Activated T-cell treated with anti-CD3 and anti-CD28 coated beads for 48 hours (primary cell): ENCODE data around the gene CCDC88A.

Experiments used
- DNase-seq: peaks from one replicate; pipeline ENCODE4 v3.0.0-alpha.2; 2020; ENCODE audit warnings: low read depth

The CCDC88A gene

DNA sequence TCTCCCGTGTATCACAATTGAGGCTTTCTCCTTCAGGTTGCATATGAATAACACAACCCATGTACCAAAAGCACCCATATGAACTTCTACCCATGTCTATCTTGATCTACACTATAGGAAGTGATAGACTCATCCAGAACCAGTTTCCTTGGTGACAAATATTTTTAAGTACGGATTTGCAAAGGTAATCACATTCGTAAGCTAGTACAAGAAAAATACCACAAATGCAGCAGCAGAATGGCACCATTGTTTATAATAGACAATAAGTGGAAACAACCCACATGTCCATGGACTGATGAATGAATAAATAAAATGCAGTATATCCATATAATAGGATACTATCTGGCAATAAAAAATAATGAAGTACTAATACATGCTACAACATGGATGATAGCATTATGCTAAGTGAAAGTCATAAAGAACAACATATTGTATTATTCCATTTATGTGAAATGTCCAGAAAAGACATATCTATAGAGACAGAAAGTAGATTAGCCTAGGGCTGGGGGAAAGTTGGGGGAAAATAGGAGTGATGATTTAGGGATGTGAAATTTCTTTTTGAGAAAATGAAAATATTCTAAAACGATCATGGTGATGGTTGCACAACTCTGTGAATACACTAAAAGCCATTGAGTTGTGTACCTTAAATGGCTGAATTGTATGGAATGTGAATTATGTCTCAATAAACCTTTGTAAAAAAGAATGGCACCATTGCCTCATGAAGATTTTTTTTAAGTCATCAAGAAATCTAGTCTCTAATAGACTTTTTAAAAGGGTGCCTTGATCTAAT is 3.4 kb upstream of the CCDC88A start:
- DNase-seq: no peak

DNA sequence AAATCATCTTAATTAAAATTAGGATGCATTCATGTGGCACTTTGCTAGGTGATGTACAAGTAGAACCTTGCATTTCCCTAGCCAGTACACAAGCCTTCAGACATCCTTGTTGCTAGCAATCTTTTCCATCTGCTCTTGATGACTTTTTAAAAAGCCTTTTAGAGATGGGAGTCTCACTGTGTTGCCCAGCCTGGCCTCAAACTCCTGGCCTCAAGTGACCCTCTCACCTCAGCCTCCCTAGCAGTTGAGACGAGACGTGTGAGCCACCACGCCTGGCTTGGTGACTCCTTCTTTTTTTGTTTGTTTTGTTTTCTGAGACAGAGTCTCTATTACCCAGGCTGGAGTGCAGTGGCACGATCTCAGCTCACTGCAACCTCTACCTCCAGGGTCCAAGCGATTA is 1.7 kb upstream of the CCDC88A start:
- no peak for DNase-seq

DNA sequence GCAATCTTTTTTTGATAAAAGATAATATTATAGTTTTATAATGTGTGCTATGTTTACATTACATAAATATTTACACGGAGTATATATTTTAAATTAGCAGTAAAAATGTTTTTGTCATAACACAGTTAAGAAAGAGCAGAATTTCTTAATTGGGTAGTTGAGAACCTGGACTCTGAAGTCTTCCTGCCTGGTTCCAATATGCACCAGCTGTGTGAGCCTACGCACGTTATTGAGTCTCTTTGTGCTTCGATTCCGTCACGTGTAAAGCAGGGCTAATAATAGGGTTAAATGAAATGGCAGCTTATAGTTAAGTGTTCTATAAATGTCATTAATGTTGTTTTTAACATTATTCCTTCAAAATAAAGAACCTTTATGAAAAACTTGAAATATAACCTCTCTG is 1.2 kb upstream of the CCDC88A start:
- no peak for DNase-seq

DNA sequence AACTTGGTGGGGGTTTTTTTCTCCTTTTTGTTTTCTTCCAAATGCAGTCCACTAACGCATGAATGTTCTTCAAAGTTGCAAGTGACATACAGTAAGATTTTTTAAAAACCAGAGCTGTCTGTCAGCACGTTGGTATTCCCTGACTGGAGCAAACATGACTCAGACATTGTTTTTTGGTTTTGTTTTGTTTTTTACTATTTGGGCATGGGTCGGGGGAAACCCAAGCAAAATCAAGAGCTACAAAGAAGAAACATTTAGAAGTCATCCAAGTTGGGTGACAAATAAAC is 726 bp upstream of the CCDC88A start:
- no peak for DNase-seq

DNA sequence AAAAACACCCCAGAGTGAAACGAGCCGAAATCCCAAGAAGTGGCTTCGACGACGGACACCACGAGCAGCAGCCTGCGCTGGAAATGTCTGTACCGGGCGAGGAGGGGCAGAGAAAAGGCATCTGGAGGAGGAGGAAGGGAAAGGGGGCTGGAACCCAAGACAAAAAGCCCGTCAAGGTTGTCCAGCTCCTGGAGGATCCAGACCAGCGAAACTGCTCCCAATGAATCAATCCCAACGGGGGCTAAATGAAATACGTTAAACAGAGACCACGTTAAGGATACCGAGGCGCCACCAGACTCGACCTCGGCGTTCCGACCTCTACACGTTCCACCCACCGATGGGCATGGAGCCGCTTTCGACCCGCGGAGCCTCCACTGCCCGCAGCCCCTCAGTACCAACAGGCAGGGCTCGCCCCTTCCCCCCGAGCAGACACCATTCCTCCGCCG is 400 bp downstream of the CCDC88A start:
- DNase-seq: peak; percentile 19

DNA sequence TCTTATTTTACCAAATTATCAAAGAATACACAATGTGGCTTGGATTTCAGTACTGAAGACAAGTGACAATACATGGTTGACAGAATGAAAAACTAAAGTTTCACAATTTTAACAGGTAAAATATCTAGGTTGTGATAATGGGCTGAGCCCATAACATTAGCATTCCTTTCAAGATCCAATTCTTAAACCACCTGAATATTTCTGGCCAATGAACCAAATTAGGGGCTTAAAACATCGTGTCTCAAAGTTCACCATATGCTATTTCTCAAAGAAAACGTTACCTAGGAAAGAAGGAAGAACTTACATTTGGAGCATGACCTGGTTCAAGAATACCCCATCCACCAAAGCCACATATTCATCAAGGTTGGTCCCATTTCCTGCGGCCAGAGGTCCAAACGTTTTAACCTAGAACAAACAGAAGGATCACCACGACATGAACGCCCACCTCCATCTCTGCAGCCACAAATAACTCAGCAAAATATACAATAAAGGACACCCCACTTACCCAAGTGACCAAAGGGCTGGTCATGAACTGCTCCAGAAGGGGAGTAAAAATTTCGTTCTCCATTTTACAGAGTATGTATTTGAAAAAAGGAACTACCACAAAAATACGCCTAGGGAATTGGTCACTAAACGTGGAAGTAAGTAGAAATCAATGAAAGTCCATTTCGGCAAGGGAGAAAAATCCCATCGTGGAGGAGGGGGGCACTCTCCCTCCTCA is 984 bp downstream of the CCDC88A start:
- no peak for DNase-seq

DNA sequence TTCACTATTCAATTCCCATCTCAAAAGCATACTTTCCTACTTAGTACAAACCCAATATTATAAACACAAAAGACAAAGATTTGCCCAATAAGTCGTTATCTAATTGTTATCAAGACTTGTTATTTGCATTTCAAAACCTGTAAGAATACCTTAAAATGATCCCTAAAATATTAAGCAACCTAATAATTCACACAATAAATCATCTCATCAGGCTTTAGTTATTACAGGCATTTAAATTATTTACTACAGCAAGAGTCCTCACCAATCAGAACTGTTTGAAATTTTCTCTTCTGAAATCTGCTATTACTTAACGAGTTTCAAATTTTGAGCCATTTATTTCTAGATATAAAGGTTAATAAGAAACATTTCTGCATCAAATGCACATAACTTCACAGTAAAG is 1.6 kb downstream of the CCDC88A start:
- no peak for DNase-seq

DNA sequence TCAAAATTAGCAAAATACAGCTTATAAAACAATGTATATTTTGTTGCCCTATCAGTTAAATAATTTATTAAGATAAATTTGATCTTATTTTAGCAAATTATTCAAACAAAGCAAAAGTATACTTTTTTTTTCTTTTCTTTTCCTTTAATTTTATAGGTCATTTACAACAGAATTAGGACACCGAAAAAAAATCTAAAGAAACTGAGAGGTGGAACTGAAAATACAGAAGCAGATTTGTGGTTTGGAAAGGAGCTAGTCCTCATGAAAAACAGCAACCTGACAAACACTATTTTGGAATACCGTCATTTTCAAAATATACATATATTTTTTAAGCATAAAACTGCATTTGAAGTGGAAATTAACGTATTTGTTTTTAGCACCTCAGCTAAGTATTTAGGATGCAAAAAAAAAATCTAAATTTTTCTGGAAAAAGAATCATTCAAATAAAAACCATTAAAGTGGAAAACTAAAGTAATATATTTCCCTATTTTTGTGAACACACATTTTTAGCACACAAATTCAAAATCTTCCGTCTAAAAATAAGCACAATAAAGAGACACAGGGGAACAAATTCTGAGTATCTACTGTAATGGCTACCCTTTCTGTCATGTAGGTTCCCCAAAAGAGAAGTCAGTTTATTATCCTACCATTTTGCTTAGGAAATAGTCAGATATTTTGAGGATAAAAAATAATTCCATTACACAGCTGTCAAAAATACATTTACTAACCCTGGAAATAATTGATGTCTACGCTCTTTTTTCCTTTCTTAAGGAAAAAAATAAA is 2.7 kb downstream of the CCDC88A start:
- no peak for DNase-seq

DNA sequence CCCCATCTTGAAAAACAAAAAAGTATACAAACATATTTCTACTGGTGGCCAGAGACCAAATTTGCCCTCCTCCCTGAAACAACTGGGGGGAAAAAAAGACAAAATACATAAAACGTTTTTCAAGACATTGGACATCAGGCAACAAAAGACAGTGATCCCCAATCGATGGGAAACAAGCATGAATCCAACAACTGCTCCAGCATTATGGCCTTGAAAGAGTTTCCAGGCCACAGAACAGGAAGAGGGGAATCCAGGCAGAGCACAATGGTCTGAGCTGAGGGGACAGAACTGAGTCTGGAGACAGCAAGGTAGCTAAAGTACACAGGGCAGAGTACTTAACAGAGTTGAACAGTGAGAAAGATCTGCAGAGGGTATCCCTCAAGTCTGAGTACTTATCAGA is 4.4 kb downstream of the CCDC88A start:
- no peak for DNase-seq

DNA sequence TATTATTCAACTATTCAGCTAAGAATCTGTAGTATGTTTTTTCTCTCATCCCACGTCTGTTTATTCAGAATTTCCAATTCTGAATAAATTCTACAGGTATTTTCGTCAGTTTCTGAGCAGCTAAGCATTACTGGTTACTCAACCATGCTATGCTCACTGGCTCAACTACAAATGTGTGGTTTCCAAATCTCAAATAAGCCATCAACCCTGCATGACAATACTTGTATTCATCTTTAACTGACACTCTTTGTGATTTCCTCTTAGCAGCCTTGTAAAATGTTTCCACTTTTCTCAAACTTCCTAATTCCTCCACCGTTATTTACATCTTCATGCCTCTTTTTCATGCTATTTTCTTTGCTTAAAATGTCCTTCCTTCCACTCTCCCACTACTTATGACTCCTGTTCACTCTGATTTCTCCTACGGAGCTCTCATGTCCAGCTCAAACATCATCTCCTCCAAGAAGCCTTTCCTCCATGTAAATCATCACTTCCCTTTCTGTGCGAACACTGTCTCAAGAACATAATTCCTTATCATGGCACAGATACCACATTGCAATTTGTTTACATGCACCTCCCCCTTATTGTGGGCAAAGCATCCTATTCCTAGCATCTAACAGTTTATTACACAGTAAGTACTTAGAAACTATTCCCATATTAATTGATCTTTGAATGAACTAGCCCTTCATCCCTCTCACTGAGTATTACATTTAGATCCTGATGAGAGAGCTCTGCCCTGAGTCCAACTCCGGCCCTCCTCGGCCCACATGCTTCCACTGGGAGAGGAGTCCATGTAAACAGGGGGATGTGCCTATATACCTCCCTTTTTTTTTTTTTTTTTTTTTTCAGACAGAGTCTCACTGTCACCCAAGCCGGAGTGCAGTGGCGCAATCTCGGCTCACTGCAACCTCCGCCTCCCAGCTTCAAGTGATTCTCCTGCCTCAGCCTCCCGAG is 10.5 kb downstream of the CCDC88A start:
- no peak for DNase-seq

DNA sequence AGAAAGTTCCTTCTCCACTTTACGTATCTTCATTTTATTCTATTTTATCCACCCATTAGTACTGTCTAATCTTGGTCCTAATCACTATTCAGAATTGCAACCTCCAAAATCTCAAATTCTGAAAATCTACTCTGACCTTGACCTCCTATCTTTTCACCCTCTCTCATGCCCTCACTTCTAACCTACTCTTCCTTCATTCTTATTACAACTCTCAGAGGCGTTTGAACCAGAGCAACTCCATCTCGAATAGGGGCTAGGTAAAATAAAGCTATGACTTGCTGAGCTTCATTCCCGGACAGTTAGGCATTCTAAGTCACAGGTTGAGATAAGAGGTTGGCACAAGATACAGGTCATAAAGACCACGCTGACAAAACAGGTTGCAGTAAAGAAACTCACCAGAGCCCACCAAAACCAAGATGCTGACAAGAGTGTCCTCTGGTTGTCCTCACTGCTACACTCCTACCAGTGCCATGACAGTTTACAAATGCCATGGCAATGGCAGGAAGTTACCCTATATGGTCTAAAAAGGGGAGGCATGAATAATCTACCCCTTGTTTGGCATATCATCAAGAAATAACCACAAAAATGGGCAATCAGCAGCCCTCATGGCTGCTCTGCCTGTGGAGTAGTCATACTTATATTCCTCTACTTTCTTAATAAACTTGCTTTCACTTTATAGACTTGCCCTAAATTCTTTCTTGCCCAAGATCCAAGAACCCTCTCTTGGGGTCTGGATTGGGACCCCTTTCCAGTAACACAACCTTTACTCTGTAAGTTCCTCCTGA is 11.4 kb downstream of the CCDC88A start:
- DNase-seq: no peak

DNA sequence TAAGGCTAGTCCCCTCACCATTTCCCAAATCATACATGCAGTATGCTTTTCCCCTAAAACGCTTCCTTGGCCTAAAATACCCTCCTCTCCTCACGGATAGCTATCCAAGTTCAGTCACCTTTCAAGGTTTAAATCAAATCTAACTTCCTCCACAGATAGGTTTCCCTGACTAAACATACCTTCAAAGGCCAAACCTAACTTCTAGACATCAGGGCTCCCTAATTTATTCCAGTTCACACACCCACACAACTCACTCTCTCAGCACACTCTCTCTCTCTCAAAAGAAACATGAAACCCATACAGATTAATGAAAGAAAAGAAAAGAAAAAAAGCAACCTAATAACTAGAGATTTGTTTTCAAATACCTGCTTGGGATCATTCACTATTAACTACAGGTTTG is 14.5 kb downstream of the CCDC88A start:
- DNase-seq: no peak

DNA sequence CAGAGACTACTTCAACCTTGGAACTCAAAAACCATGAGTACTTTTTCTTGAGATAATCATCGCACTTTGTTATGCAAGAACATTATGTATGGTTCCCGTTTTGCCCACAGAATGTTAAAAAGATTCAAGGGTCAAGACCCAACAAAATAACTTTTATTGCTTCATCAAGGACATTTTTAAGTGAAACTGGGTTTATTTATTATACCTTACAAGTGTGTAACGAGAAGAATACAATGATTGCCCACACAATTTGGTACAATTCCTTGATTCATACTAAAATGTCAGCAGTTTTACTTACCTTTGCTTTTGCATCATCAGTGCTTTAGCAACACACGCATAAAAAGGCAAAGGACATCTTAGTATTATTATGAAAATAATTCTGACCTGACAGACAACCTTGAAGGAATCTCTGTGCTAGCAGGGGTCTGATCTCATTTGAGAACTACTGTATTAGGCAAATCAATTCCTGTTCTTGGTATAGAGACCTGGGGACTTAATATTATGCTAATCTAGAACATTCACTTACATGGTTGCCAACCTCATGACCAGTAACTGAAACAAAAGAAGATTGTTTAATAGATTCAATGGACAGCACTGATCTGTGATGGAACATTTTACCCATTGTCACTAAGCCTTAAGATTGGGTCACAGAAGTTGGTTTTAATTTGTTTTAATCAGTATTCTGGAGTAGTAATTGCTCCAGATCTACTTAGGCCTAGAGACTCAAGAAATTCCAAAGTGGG is 16.2 kb downstream of the CCDC88A start:
- DNase-seq: no peak

DNA sequence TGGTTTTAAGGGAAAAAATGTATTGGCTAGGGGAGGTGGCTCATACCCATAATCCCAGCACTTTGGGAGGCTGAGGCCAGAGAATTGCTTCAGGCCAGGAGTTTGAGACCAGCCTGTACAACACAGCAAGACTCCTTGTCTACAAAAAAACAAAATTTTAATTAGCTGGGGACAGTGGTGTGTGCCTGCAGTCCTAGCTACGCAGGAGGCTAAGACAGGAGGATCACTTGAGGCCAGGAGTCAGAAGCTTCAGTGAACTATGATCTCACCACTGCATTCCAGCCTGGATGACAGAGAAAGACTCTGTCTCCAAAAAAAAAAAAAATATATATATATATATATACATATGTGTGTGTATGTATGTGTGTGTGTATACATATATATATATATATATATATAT is 18.5 kb downstream of the CCDC88A start:
- DNase-seq: no peak

DNA sequence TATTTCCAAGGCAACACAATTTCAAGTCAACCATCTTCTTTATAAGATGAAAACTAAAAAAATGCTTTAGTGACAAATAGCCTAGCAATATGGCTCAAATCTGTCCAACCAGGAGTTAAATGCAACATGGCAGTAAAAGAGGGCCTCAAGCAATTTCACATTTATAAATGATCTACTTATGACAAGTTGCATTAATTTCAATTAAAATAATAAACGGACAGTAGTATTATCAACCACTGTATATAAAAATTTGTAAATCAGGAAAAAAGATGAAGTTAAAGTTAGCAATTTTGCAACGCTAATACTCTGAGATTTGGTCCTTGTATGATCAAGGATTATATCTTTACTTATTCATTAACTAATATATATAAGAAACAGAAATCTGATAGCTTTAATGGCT is 19.3 kb downstream of the CCDC88A start:
- DNase-seq: no peak

DNA sequence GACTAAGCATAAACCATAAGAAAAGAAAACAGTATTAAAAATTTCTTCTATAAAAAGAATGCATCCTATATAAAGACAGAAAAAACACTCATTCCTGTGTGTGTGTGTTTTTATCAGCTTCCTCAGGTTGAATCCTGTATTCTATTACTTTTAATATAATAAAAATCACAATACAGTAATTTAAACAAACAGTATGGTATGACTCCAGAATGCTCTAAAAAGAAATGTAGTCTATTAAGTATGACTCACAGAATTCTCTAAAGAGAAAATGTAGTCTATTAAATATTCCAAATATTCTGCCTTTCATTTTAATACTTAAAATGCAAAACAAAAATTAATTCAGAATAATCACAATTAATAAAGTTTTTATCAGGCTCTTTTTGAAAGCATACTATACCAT is 19.8 kb downstream of the CCDC88A start:
- DNase-seq: no peak

DNA sequence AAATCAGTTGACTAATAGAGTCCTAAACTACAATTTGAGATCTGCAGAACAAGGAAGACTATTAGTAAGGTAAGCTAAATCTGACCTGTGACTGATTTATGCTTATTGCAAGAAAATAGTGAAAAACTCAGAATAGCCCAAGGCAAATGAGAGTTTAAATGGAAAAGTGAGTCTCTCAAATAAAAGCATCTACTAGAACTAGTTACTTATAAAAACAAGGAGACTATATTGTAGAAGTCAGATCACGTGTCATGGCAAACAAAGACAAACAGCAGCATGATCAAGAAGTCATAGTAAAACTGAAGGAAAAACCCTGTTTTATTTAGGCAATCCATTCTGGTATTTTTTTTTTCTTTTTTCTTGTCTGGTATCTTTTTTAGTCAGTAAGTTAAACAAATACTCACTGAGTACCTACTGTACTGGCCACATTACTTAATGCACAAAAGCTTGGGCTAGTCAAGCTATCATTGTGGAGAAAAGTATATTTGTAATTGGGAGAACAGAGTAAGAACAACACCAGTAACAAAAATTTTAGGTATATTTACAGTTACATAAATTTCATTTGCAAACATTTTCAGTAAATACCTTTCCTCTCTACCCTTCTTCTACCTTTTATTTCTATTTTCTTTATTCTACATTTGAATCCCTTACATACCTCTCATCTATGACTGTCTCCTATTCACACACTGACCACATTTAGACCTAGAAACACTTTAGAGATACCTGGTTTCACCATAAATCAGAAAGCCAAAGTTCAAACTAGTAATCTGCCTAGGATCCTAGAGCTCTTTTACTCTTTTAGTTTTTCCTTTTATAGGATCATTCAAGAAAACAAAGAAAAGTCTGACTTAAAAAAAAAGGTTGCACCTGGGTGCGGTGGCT is 23.7 kb downstream of the CCDC88A start:
- no peak for DNase-seq

DNA sequence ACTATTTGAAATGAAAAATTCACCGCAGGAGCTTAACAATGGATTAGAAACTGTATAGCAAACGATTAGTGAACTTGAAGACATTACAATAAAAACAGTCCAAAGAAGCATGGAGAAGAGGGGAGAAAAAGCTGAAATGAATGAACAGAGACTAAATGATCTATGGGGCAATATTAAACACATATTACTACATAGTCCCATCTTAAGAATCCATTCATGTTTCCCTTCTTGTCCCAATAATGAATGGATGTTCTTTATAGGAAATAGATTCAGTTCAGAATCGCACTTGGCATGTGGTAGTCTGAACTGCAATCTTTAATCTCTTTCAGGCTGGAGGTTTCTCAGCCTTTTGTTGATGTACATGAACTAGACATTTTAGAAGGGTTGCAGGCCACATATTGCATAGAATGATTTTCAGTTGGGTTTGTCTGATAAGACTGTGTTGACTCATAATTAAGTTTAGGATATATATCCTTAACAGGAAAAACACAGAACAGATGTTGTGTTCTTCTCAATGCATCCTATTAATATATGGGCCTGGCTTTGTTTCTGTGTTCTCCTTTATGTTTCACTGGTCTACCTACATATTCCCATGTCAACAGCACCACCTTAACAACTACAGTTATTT is 27.9 kb downstream of the CCDC88A start:
- DNase-seq: no peak

DNA sequence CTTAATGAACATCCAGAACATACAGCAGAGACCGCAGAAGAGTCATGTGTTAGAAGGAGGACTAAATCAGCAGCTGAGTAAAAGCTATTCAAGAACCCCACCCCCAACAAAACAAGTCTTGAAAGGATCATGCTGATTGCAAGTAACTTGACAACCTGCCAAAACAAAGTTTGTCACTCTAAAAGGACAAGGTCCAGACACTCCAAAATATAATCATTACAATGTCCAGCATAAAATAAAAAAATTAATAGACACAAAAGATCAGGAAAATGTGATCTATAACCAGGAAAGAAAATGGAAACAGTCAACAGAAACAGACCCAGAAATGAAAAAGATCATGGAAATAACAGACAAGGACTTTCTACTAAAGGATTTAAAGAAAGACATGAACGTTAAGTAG is 28.5 kb downstream of the CCDC88A start:
- DNase-seq: no peak
